ENCODE measurements around the gene C1orf74.

C1orf74 gene

GRCh38 chr1:209741889-209742288, 42.5 kb downstream of the C1orf74 start:
- DNase-seq: no peak

DNA sequence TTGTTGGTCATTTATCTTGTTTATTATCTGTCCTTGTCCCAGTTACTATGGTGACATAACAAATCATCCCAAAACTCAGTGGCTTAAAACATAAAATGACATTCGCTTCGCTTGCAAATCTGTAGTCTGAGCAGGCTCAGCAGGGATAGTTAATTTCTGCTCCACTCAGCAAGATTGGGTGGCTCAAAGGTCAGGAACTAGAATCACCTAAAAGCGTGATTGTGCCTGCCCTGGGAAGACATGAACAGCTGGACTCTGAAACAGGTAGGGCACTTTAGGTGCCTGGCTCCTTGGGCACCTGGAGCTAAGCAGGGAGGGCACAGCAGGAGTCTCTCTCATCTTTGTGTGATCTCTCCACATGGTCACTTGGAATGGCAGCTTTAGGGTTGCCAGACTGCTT, 43.2 kb downstream of the C1orf74 start:
- no peak for DNase-seq

DNA sequence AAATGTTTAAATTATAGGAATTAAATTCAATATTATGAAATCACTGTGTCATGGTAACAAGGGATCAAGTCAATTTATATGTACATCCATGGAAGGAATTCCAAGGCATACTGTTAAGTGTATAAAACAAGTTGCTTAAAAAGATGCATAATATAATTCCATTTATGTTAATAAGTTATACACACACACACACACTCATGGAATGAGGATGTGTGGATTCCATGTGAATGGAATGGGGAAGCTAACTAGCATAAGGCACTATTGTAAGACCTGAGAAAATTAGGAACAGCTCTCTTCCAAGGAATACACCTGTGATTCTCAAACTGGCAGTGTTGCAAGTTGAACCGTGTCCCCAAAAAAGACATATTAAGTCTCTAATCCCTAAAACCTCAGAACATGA, 46.1 kb downstream of the C1orf74 start:
- DNase-seq: no peak

- no peak for DNase-seq
Observed at GRCh38 chr1:209737118-209737505, 47.2 kb downstream of the C1orf74 start.

GRCh38 chr1:209736490-209737117, 47.8 kb downstream of the C1orf74 start:
- no peak for DNase-seq

DNA sequence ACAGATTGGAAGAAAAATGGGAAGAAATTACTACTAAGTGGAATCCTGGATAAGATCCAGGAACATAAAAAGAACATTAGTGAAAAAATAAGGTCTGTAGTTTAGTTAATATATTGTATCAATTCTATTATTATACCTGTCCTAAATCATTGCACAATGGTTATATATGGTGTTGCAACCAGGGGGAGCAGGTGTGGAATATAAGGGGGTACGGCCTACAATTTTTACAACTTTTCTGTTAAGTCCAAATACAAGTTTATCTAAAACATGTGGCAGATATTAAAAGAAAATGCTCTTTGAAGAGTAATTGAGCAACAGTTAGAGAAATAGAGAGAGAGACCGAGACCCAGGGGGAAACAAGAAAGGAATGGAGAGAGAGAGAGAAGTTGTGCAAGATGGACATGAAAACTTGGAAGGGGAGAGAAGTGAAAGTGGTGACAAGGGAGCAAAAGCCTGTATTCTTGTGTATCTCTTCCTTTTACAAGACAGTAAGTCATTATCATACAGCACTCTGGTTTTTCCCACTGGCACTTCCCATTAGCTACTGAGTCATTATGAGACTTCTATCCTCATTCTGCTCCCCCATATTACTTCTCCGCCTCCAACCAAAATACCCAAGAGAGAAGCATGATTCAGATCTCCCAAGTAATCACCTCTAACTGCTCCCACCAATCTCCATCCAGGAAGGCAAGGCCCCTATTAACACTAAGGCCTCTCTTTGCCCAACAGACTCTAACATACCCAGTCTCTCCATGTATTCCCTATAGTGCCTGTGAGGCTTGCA, 50.8 kb downstream of the C1orf74 start:
- DNase-seq: no peak

GRCh38 chr1:209732725-209733124, 51.6 kb downstream of the C1orf74 start:
- no peak for DNase-seq

DNA sequence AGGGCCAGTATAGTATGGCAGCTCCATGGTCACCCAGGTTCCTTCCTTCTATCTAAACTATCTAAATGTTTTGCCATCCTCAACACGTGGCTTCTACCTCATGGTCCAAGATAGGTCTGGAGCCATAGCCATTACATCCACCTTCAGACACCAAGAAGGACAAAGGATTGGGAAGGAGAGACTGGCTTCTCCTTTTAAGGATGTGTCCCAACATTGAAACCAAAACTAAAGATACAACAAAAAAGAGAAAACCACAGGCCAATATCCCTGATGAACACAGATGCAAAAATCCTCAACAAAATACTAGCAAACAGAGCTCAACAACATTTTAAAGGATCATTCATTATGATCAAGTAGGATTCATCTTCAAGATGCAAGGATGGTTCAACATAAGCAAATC, 54.9 kb downstream of the C1orf74 start:
- DNase-seq: no peak

Measured in CD4-positive, alpha-beta T cell treated with Interleukin-15 for 1 hour (primary cell).